Spinal cord (tissue), 10 donors: ENCODE results near the gene PLXNA4. TPM values are rescaled to one million over a fixed set of nuclear protein-coding genes. Genes with fewer than 3 reads are reported as not detected.
A peak's percentile ranks its signal among the peaks of the same experiment; 100 is the strongest.

Experiments used
- DNase-seq, 6 donors: peaks; one replicate each; pipeline versions ENCODE4 v3.0.0 to v3.0.0-alpha.2; 2013 to 2015; ENCODE audit warnings: low spot score in 6 of 6, low read depth in 4 of 6
- H3K27ac ChIP-seq: one replicate; pipeline ENCODE4 v1.5.1; 2013; ENCODE audit warnings: low read depth, low read length, control low read depth
- H3K27me3 ChIP-seq: one replicate; pipeline ENCODE4 v1.6.1; 2013; ENCODE audit warnings: low read length; ENCODE audit not compliant: control insufficient read depth, insufficient read depth
- H3K36me3 ChIP-seq: one replicate; pipeline ENCODE4 v1.6.1; 2013; ENCODE audit warnings: low read length; ENCODE audit not compliant: control insufficient read depth, insufficient read depth
- H3K4me1 ChIP-seq: one replicate; pipeline ENCODE4 v1.6.1; 2013; ENCODE audit warnings: low read length; ENCODE audit not compliant: control insufficient read depth, insufficient read depth
- H3K4me3 ChIP-seq: one replicate; pipeline ENCODE4 v1.5.1; 2013; ENCODE audit warnings: low read depth, low read length, control low read depth
- H3K9me3 ChIP-seq: one replicate; pipeline ENCODE4 v1.6.1; 2013; ENCODE audit warnings: low read length; ENCODE audit not compliant: control insufficient read depth, insufficient read depth
- WGBS: methylation state at CpG from one replicate; pipeline ENCODE4 v1.1.5; 2013; ENCODE audit warnings: missing lambda C conversion rate; ENCODE audit not compliant: insufficient coverage; 5-methylcytosine and 5-hydroxymethylcytosine counted together
- polyA plus RNA-seq, 2 donors: library from polyadenylated mRNA; unstranded; fragments of 120-200 nt; gene quantifications; one replicate each; pipeline ENCODE4 v1.2.1, GENCODE V29; 2013; ENCODE audit not compliant: insufficient read length in 2 of 2
- total RNA-seq, 2 donors: library from RNA; depleted of rRNA in 1 of 2; stranded (reverse); fragments of 120-200 nt in 1 of 2; fragments of >200 nt in 1 of 2; gene quantifications; one replicate each; pipeline versions ENCODE4 v1.2.3 to v1.2.4, GENCODE V29; 2013 to 2014
- donor health status: healthy.

PLXNA4 gene
- total and polyA plus RNA-seq, 4 donors: 13.8 to 29.7 (median 23.2) TPM

GRCh38 chr7:132106491-132106890, 469.8 kb downstream of the PLXNA4 start:
- Histone ChIP-seq H3K27ac (no peak overlapping the region), H3K27me3 (no peaks in the 10 kb centered on the region), H3K4me3 (no peak overlapping the region), H3K4me1 (peaks cover 11% of the 10 kb centered on the region), H3K9me3 (no peaks in the 10 kb centered on the region), H3K36me3 (no peaks in the 10 kb centered on the region)
- 96% methylated on average over 7 of the region's 7 CpGs for WGBS
- no peak for DNase-seq

DNA sequence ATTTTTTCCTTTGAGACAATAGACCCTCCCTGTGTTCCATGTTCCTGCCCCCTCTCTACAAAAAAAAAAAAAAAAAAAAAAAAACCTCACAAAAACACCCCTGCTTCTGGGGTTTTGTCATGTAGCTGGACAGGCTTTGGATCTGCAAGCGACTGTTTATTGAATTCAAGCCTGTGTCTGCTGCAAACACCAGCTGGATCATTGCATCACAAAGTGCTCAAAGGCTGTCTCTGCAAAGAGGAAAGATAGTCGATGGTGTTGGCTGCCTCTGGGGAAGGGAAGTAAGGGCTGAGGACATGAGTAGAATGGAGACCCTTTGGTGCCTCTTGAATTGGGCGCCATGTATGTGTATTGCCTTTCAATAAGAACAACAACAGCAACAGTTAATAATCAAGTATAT, 471.2 kb downstream of the PLXNA4 start:
- 63% methylated on average over 1 of the region's 3 CpGs for WGBS
- no peaks in the 10 kb centered on the region for H3K36me3 ChIP-seq
- H3K4me3 ChIP-seq: no peak overlapping the region
- no peaks in the 10 kb centered on the region for H3K9me3 ChIP-seq
- peaks cover 11% of the 10 kb centered on the region for H3K4me1 ChIP-seq
- H3K27ac ChIP-seq: no peak overlapping the region
- DNase-seq: peak in 2 of 6 donors; percentile 44 to 52
- H3K27me3 ChIP-seq: no peaks in the 10 kb centered on the region

- 100% methylated on average over 1 of the region's 3 CpGs for WGBS
- DNase-seq: no peak
- H3K27ac ChIP-seq: no peak overlapping the region
Measured at GRCh38 chr7:132103718-132104117, 472.6 kb downstream of the PLXNA4 start.

GRCh38 chr7:132102942-132103341, 473.3 kb downstream of the PLXNA4 start:
- Histone ChIP-seq H3K36me3 (no peaks in the 10 kb centered on the region), H3K9me3 (no peaks in the 10 kb centered on the region), H3K4me3 (no peak overlapping the region), H3K27ac (no peak overlapping the region), H3K4me1 (peaks cover 11% of the 10 kb centered on the region), H3K27me3 (no peaks in the 10 kb centered on the region)
- WGBS: 67% methylated on average over 10 of the region's 10 CpGs
- no peak for DNase-seq

More at GRCh38 chr7:132103718-132104117, 472.6 kb downstream of the PLXNA4 start:
- H3K4me1 ChIP-seq: peaks cover 11% of the 10 kb centered on the region
- H3K4me3 ChIP-seq: no peak overlapping the region
- no peaks in the 10 kb centered on the region for H3K9me3 ChIP-seq
- H3K27me3 ChIP-seq: no peaks in the 10 kb centered on the region
- no peaks in the 10 kb centered on the region for H3K36me3 ChIP-seq

DNA sequence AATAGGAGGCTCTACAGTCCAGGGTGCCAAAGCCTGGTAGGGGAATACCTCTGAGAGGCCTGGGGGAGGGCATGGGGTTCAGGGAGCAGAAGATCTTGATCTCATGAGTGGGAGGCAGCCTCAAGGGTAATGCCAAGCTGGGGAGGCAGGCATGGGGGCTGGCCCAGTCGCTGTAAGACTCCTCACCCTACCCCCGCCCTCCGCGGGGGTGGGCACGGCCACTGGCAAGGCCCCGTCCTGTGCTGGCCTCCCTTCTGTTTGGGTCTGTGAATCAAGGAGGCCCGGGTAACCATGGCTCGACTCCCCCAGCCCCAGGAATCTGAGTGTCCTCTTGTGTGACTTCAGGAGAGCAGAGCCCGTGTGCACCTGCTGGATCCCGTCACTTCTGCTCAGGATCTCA, 473.9 kb downstream of the PLXNA4 start:
- Histone ChIP-seq H3K4me1 (peaks cover 11% of the 10 kb centered on the region), H3K27ac (no peak overlapping the region), H3K9me3 (no peaks in the 10 kb centered on the region), H3K36me3 (no peaks in the 10 kb centered on the region), H3K4me3 (no peak overlapping the region), H3K27me3 (no peaks in the 10 kb centered on the region)
- DNase-seq: no peak
- 90% methylated on average over 10 of the region's 10 CpGs for WGBS

DNA sequence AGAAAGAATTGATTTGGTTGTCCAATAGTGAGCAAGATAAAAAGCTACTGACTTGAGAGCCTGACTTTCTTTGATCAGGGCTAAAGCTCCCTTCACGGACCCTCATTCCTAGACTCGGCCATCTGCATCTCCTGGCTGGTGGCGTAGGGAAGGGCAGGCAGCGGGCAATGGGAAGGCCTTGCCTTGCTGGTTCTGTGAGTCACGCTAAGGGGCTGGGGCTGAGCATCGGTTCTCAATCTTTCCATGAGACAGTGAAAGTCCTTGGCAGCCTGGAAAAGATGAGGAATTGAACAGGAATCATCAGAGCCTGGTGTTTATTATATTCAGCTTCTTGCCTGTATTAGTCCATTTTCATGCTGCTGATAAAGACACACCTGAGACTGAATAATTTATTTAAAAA, 475.3 kb downstream of the PLXNA4 start:
- Histone ChIP-seq H3K27ac (no peak overlapping the region), H3K4me1 (peaks cover 11% of the 10 kb centered on the region), H3K36me3 (no peaks in the 10 kb centered on the region), H3K4me3 (no peak overlapping the region), H3K9me3 (no peaks in the 10 kb centered on the region), H3K27me3 (no peaks in the 10 kb centered on the region)
- 98% methylated on average over 6 of the region's 6 CpGs for WGBS
- no peak for DNase-seq

DNA sequence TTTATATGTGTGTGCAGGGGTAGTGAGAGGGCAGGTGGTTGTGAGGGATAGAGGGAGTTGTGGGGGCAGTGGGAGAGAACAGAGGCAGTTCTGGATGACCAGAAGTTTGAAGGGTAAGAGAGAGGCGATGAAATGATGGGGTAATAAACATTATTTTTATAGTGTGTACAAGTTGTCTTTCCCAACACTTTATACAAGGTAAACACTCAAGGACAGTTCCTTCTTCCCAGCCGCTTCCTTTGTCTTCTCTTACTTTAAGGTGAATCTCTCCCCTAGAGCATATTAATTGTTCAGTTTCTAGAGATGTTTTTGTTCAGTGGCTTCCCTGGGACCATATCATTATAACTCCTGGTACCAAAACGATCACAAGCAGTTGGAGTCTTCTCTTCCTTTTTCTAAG, 475.8 kb downstream of the PLXNA4 start:
- Histone ChIP-seq H3K4me1 (peaks cover 10% of the 10 kb centered on the region), H3K27me3 (no peaks in the 10 kb centered on the region), H3K9me3 (no peaks in the 10 kb centered on the region), H3K4me3 (no peak overlapping the region), H3K36me3 (no peaks in the 10 kb centered on the region), H3K27ac (no peak overlapping the region)
- WGBS: no CpG with 5 or more reads among the region's 3 CpGs
- no peak for DNase-seq

GRCh38 chr7:132099163-132099562, 477.1 kb downstream of the PLXNA4 start:
- no peaks in the 10 kb centered on the region for H3K36me3 ChIP-seq
- no peaks in the 10 kb centered on the region for H3K9me3 ChIP-seq
- no peak overlapping the region for H3K4me3 ChIP-seq
- H3K27ac ChIP-seq: no peak overlapping the region
- WGBS: 100% methylated on average over 1 of the region's 2 CpGs
- no peaks in the 10 kb centered on the region for H3K27me3 ChIP-seq
- no peak for DNase-seq
- peaks cover 8% of the 10 kb centered on the region for H3K4me1 ChIP-seq

- Histone ChIP-seq H3K4me3 (no peak overlapping the region), H3K9me3 (no peaks in the 10 kb centered on the region), H3K27me3 (no peaks in the 10 kb centered on the region), H3K36me3 (no peaks in the 10 kb centered on the region), H3K4me1 (peaks cover 8% of the 10 kb centered on the region), H3K27ac (no peak overlapping the region)
- WGBS: 100% methylated on average over 1 of the region's 1 CpG
- DNase-seq: no peak
Measured at GRCh38 chr7:132098327-132098726, 477.9 kb downstream of the PLXNA4 start.

DNA sequence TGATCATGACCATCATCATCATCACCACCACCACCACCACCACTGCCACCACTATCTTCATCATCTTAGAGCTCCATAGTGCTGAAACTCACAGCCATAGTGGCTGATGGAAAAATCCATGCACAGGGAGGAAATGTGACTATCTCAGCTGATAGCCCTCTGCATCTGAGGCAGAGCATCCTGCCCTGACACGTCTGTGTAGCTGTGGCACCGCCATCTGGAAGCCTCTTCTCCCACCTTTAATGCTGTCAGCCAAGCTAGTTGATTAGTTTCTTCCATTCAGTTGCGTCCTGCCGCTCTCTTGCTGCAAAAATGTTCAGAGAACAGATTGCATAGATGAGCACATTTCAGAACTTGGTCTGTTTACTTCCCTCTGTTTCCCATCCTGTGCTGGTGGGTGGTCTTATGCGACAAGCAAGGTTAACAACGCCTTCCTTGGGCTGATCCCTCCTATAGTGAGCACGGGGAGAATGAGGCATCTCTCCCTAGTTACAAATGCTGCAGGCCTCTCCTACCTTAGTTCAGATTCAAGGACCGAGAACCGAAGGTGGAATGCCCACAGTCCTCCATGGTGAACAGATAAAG, 478.6 kb downstream of the PLXNA4 start:
- H3K36me3 ChIP-seq: no peaks in the 10 kb centered on the region
- H3K4me3 ChIP-seq: no peak overlapping the region
- H3K27me3 ChIP-seq: no peaks in the 10 kb centered on the region
- no peak for DNase-seq
- 83% methylated on average over 8 of the region's 9 CpGs for WGBS
- H3K27ac ChIP-seq: no peak overlapping the region
- peaks cover 5% of the 10 kb centered on the region for H3K4me1 ChIP-seq
- H3K9me3 ChIP-seq: no peaks in the 10 kb centered on the region
